B cell (primary cell): ENCODE measurements around the gene ACKR2.
"Not testable (repeated sequence)": the region's sequence is repeated elsewhere in the genome, so short reads cannot be mapped to it uniquely, and the experiment has no call there.

Source experiments
- EZH2 ChIP-seq: IDR thresholded peaks from 2 replicates; pipeline ENCODE4 v1.6.1; 2012; ENCODE audit warnings: borderline replicate concordance, low read depth, mild to moderate bottlenecking, moderate library complexity, low read length; ENCODE audit not compliant: insufficient read depth, poor library complexity, severe bottlenecking
- TF ChIP-seq, protein P1 (sequence below): fragments of 200-600 bp; IDR thresholded peaks from one replicate; pipeline ENCODE4 v1.8.0; 2022; ENCODE audit warnings: antibody characterized with exemption, mild to moderate bottlenecking

DNA sequence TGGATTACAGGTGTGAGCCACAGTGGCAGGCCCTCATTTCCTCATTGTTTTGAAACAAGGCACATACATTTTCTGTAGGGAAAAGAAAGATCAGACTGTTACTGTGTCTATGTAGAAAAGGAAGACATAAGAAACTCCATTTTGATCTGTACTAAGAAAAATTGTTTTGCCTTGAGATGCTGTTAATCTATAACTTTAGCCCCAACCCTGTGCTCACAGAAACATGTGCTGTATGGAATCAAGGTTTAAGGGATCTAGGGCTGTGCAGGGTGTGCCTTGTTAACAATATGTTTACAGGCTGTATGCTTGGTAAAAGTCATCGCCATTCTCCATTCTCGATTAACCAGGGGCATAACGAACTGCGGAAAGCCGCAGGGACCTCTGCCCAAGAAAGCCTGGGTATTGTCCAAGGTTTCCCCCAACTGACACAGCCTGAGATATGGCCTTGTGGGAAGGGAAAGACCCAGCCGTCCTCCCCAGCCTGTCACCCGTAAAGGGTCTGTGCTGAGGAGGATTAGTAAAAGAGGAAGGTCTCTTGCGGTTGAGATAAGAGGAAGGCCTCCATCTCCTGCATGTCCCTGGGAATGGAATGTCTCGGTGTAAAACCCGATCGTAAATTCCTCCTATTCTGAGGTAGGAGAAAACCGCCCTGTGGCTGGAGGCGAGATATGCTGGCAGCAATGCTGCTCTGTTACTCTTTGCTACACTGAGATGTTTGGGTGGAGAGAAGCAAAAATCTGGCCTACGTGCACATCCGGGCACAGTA, 2.1 kb downstream of the ACKR2 start:
- TF ChIP-seq, protein P1, sequence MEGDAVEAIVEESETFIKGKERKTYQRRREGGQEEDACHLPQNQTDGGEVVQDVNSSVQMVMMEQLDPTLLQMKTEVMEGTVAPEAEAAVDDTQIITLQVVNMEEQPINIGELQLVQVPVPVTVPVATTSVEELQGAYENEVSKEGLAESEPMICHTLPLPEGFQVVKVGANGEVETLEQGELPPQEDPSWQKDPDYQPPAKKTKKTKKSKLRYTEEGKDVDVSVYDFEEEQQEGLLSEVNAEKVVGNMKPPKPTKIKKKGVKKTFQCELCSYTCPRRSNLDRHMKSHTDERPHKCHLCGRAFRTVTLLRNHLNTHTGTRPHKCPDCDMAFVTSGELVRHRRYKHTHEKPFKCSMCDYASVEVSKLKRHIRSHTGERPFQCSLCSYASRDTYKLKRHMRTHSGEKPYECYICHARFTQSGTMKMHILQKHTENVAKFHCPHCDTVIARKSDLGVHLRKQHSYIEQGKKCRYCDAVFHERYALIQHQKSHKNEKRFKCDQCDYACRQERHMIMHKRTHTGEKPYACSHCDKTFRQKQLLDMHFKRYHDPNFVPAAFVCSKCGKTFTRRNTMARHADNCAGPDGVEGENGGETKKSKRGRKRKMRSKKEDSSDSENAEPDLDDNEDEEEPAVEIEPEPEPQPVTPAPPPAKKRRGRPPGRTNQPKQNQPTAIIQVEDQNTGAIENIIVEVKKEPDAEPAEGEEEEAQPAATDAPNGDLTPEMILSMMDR: not testable (repeated sequence)
- not testable (repeated sequence) for TF ChIP-seq EZH2
